H1 (cell line): ENCODE results near the gene SLC35E1. TPM values are rescaled to one million over a fixed set of nuclear protein-coding genes. Genes with fewer than 3 reads are reported as not detected.

Experiments
- BRCA1 ChIP-seq: IDR thresholded peaks from 2 replicates; pipeline ENCODE4 v1.6.1; 2012; ENCODE audit warnings: low read depth, low read length, improper control_type of control experiment
- CHD2 ChIP-seq: IDR thresholded peaks from 2 replicates; pipeline ENCODE4 v1.6.1; 2012; ENCODE audit warnings: low read length, improper control_type of control experiment
- KDM1A ChIP-seq: fragments of 200-600, 300-600 bp; sonication (generic); IDR thresholded peaks from 2 replicates; pipeline ENCODE4 v1.7.1; 2016; ENCODE audit warnings: mild to moderate bottlenecking, low read length, borderline replicate concordance
- SIN3A ChIP-seq, 2 experiments: IDR thresholded peaks in 1 of 2; conservative IDR thresholded peaks in 1 of 2; 2 replicates each; pipeline ENCODE4 v1.6.1; 2011 to 2012; ENCODE audit warnings: low read length in 2 of 2, improper control_type of control experiment in 1 of 2, low read depth in 1 of 2, mild to moderate bottlenecking in 1 of 2
- SIRT6 ChIP-seq: IDR thresholded peaks from one replicate; pipeline ENCODE4 v1.7.1; 2012; ENCODE audit warnings: low read length, inconsistent platforms
- SP1 ChIP-seq: IDR thresholded peaks from 2 replicates; pipeline ENCODE4 v1.6.1; 2011; ENCODE audit warnings: low read depth, low read length
- polyA plus RNA-seq, 7 experiments: library from polyadenylated mRNA; depleted of rRNA in 3 of 7; stranded (reverse) in 5 of 7; unstranded in 2 of 7; fragments of >200 nt in 5 of 7; fragments of 200-250 nt in 2 of 7; gene quantifications; 1 replicate in 5 of 7; 2 replicates in 1 of 7; 4 replicates in 1 of 7; pipeline versions ENCODE4 v1.2.1 to v1.2.3, GENCODE V29; 2011 to 2013; ENCODE audit warnings: missing spikeins in 2 of 7, mixed read lengths in 2 of 7
- total RNA-seq: library from RNA; stranded (reverse); fragmentation: NEBNext Ultra II Directional; extraction: Animal tissue kit (Norgen Biotek cat#: 25700); gene quantifications from 2 replicates; pipeline ENCODE4 v1.2.1, GENCODE V29; 2021

The SLC35E1 gene
- total and polyA plus RNA-seq, 2 of the 8 experiments (the other 6 are each of a cell fraction or from before 2014, with no cell fraction given) = 26.0 to 31.9 TPM

- TF ChIP-seq SIRT6 (no peak), KDM1A (no peak), BRCA1 (no peak), SIN3A (conservative IDR thresholded peaks at IDR 0.05 in 1 of 2, IDR thresholded peaks at IDR 0.05 in 1 of 2; ENCODE audit: low read depth in 1 of 2, low read length in 2 of 2) (no peak), SP1 (no peak), CHD2 (no peak)
- TF ChIP-seq, all 59 proteins: peak for 0
These were observed 9.7 kb upstream of the SLC35E1 start (continued) for GRCh38 chr19:16581971-16582343.
